GM20000 (cell line): ENCODE measurements around the gene ASXL3.

Source experiments
- DNase-seq: peaks from one replicate; pipeline ENCODE4 v3.0.0; 2012; ENCODE audit warnings: low spot score
- TF ChIP-seq, protein P1 (sequence below): IDR thresholded peaks from 2 replicates; pipeline ENCODE4 v1.5.1; 2012; ENCODE audit warnings: mild to moderate bottlenecking, control low read depth; ENCODE audit errors: extremely low read depth, missing control alignments

ASXL3 gene

DNA sequence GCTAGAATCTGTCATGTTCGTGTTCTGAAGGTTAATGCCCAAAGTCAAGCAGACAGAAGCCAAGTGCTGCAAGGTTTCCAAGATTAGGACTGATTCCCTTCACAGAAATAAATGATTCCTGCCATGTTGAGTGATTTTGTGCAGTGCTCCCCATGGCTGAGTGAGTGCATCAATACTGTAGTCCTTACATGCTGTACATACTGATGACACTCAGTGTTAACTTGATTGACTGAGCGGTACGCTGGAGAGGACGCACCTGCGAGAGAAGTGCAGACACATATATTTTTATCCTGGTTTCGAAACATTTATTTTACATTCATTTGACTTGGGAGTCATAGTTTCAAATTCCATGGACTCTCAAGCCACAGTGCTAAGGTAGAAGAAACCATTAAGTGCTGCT, 92.0 kb downstream of the ASXL3 start:
- TF ChIP-seq, protein P1, sequence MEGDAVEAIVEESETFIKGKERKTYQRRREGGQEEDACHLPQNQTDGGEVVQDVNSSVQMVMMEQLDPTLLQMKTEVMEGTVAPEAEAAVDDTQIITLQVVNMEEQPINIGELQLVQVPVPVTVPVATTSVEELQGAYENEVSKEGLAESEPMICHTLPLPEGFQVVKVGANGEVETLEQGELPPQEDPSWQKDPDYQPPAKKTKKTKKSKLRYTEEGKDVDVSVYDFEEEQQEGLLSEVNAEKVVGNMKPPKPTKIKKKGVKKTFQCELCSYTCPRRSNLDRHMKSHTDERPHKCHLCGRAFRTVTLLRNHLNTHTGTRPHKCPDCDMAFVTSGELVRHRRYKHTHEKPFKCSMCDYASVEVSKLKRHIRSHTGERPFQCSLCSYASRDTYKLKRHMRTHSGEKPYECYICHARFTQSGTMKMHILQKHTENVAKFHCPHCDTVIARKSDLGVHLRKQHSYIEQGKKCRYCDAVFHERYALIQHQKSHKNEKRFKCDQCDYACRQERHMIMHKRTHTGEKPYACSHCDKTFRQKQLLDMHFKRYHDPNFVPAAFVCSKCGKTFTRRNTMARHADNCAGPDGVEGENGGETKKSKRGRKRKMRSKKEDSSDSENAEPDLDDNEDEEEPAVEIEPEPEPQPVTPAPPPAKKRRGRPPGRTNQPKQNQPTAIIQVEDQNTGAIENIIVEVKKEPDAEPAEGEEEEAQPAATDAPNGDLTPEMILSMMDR, result no peak
- no peak for DNase-seq

DNA sequence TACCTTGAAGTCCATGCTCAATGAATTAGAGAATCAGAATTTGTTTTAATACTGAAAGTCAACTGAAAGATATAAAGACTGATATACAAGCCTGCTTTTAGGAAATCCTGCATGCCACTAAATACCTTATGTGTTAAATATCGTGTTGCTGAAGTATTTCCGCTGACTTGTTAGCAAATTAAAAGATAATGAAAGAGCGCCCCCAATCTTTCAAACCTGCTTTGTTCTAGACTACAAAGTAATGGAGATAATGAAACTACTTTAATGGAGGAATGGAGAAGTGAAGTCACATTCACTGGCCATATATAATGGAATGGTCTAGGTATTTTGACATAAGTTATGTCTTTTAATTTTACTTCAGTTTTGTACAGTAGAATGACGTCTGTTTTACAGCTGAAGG, 95.7 kb downstream of the ASXL3 start:
- TF ChIP-seq, protein P1, result no peak
- no peak for DNase-seq

DNA sequence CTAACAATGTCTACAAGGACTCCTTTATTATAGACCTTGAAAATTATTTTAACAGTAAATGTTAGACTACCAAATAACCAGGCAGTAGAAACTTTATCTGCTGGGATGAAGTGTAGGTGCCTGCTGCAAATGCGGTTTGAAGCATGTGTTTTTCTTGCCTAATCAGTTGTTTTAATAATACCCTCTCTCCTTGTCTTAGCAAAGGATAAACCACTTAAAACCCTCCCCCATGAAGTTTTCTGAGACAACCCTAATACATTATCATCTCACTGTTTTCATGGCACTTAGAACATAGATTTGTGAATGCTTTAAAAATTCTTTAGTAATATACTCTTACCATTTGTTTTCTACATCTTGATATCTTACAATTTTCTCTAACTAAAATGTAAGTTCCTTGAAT, 98.6 kb downstream of the ASXL3 start:
- no peak for DNase-seq
- TF ChIP-seq, protein P1, result no peak

DNA sequence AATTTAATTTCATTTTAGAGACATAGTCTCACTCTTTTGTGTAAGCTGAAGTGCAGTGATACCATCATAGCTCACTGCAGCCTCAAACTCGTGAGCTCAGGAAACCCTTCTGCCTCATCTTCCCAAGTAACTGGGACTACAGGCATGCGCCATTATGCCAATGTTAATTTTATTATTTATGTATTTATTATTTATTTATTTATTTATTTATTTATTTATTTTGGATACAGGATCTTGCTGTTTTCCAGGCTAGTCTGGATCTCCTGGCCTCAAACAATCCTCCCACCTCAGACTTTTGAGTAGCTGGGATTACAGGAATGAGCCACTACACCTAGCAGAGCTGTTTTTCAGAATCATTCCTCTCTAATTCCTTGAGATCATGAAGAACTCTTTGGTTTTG, 99.9 kb downstream of the ASXL3 start:
- DNase-seq, result no peak
- TF ChIP-seq, protein P1, result no peak

DNA sequence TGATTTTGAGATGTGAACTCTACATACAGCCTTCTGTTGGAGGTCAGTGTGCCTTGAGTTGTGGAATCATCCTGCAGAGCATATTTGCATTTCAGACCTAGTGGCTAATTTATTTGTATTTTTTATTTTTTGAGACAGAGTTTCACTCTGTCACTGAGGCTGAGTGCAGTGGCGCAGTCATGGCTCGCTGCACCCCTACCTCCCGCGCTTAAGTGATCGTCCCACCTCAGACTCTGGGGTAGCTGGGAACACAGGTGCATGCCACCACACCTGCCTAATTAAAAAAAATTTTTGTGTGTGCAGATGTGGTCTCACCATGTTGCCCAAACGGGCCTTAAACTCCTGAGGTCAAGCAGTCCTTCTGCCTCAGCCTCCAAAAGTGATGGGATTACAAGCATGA, 104.4 kb downstream of the ASXL3 start:
- TF ChIP-seq, protein P1, result no peak
- DNase-seq, result no peak

DNA sequence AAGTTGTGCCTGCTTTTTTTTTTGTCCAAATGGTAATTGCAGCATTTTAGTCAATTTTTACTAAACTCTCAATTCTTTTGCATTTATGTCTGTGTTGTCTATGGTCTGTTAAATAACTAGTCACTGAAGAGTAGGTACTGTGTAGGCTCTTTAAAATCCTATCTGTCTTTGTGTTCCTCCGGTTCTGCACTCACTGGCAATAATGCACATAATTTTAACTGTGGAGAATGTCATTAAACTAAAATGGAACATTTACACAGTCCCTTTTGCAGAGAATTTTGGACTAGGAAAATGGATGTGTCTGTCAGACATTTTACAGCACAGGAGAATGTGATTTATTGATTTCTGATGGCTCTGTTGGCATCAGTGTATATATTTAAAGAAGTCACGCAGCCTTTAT, 116.6 kb downstream of the ASXL3 start:
- no peak for DNase-seq
- TF ChIP-seq, protein P1, result no peak

DNA sequence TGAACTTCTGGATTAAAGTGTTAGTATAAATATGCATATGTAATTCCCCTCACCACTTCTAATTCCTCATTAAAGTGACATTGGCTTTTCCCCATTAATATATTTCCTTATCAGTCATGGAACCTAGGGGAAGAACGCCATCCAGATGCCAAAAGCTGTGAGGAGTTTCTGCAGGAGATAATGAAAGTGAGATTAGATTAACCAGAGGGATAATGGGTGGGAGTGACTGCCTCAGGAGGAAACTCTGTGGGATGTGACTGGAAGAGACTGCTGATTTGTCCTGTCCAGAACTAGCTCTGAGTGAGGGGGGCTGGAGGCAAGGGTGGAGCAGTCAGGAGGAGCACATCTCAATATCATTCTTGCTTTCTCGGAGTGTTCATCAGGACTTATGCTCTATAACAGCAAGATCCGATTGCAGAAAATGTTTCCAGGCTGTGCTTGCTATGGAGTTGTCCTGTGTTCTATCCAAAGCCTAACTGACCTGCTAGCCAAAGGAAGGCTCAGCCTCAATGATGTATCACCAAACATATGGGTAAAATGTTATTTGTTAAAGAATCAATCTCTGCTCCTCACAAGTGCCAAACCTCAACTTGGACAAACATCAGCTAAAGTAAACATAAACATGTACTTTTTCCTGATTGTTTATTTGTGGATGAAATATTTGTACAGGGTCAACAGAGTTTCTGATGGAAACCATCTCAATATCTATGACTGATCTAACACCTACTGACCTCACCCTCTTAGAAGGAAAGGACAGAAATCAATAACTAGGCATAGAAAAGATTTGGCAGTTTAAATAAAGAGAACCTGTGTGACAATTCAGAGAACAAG, 118.5 kb downstream of the ASXL3 start:
- DNase-seq, result no peak
- TF ChIP-seq, protein P1, result no peak
